Mesenchymal stem cell (in vitro differentiated cells and primary cell): Measurements from ENCODE around the gene MAMDC4.
"Not testable (repeated sequence)": the region's sequence is repeated elsewhere in the genome, so short reads cannot be mapped to it uniquely, and the experiment has no call there.

Experiments
- DNase-seq: peaks from one replicate; pipeline ENCODE4 v3.0.0-alpha.2; 2013
- H2AFZ ChIP-seq: one replicate; pipeline ENCODE4 v1.6.1; 2013; ENCODE audit warnings: low read depth, mild to moderate bottlenecking, control low read depth, inconsistent platforms, low read length, moderate library complexity
- H2AK5ac ChIP-seq: 2 replicates; pipeline ENCODE4 v1.6.1; 2013; ENCODE audit warnings: low read length, moderate library complexity, mild to moderate bottlenecking, inconsistent platforms; ENCODE audit not compliant: severe bottlenecking
- H2BK120ac ChIP-seq: one replicate; pipeline ENCODE4 v1.6.1; 2013; ENCODE audit warnings: low read depth, mild to moderate bottlenecking, inconsistent platforms, low read length, moderate library complexity
- H2BK12ac ChIP-seq, 2 experiments: one replicate each; pipeline ENCODE4 v1.6.1; 2013; ENCODE audit warnings: inconsistent platforms in 2 of 2, low read length in 2 of 2, mild to moderate bottlenecking in 2 of 2, moderate library complexity in 2 of 2, control low read depth in 1 of 2
- H2BK15ac ChIP-seq: one replicate; pipeline ENCODE4 v1.6.1; 2013; ENCODE audit warnings: mild to moderate bottlenecking, low read depth, inconsistent platforms; ENCODE audit not compliant: poor library complexity, severe bottlenecking
- H2BK5ac ChIP-seq: 2 replicates; pipeline ENCODE4 v1.6.1; 2013; ENCODE audit warnings: low read depth, mild to moderate bottlenecking, low read length, control low read depth, inconsistent platforms; ENCODE audit not compliant: poor library complexity, severe bottlenecking
- H3K14ac ChIP-seq, 2 experiments: one replicate each; pipeline ENCODE4 v1.6.1; 2013; ENCODE audit warnings: inconsistent platforms in 2 of 2, low read length in 2 of 2, control low read depth in 1 of 2, mild to moderate bottlenecking in 1 of 2, moderate library complexity in 1 of 2
- H3K18ac ChIP-seq, 2 experiments: one replicate each; pipeline ENCODE4 v1.6.1; 2013; ENCODE audit warnings: inconsistent platforms in 2 of 2, low read length in 2 of 2, control low read depth in 1 of 2, low read depth in 1 of 2, mild to moderate bottlenecking in 1 of 2
- H3K23ac ChIP-seq, 2 experiments: one replicate each; pipeline ENCODE4 v1.6.1; 2013; ENCODE audit warnings: inconsistent platforms in 2 of 2, low read length in 2 of 2, mild to moderate bottlenecking in 2 of 2, moderate library complexity in 2 of 2, control low read depth in 1 of 2
- H3K27ac ChIP-seq: 2 replicates; pipeline ENCODE4 v1.5.1; 2013; ENCODE audit warnings: mild to moderate bottlenecking, moderate library complexity, low read length, control low read depth, inconsistent platforms; ENCODE audit not compliant: poor library complexity, severe bottlenecking
- H3K27me3 ChIP-seq, 2 experiments: 2 replicates each; pipeline versions ENCODE4 v1.6.1 to v1.7.0; 2013; ENCODE audit warnings: low read length in 2 of 2, mild to moderate bottlenecking in 2 of 2, moderate library complexity in 2 of 2, control low read depth in 1 of 2, inconsistent platforms in 1 of 2; ENCODE audit not compliant: control insufficient read depth in 1 of 2, insufficient read depth in 1 of 2
- H3K36me3 ChIP-seq, 2 experiments: 2 replicates each; pipeline versions ENCODE4 v1.6.1 to v1.7.0; 2013; ENCODE audit warnings: low read length in 2 of 2, control low read depth in 1 of 2, inconsistent platforms in 1 of 2, low read depth in 1 of 2, mild to moderate bottlenecking in 1 of 2; ENCODE audit not compliant: insufficient read depth in 2 of 2, control insufficient read depth in 1 of 2
- H3K4ac ChIP-seq, 2 experiments: one replicate each; pipeline ENCODE4 v1.6.1; 2013; ENCODE audit warnings: inconsistent platforms in 2 of 2, low read length in 2 of 2, mild to moderate bottlenecking in 2 of 2, moderate library complexity in 2 of 2, control low read depth in 1 of 2, low read depth in 1 of 2
- H3K4me1 ChIP-seq: 2 replicates; pipeline ENCODE4 v1.6.1; 2013; ENCODE audit warnings: low read depth, low read length, control low read depth; ENCODE audit not compliant: control insufficient read depth, insufficient read depth
- H3K4me2 ChIP-seq: 2 replicates; pipeline ENCODE4 v1.6.1; 2013; ENCODE audit warnings: low read length, mild to moderate bottlenecking, inconsistent platforms; ENCODE audit not compliant: poor library complexity, severe bottlenecking
- H3K4me3 ChIP-seq, 2 experiments: 2 replicates each; pipeline versions ENCODE4 v1.5.1 to v1.7.0; 2013; ENCODE audit warnings: low read length in 2 of 2, mild to moderate bottlenecking in 2 of 2, control low read depth in 1 of 2, low read depth in 1 of 2; ENCODE audit not compliant: insufficient read depth in 1 of 2
- H3K79me1 ChIP-seq: replicated peaks from 2 replicates; pipeline ENCODE4 v1.6.1; 2013; ENCODE audit warnings: mild to moderate bottlenecking, control low read depth, low read length, inconsistent platforms; ENCODE audit not compliant: poor library complexity, severe bottlenecking
- H3K9ac ChIP-seq: 2 replicates; pipeline ENCODE4 v1.7.0; 2013; ENCODE audit warnings: mild to moderate bottlenecking, low read length, moderate library complexity
- H3K9me3 ChIP-seq: 2 replicates; pipeline ENCODE4 v1.7.0; 2013; ENCODE audit warnings: mild to moderate bottlenecking, low read length; ENCODE audit not compliant: control insufficient read depth
- H4K8ac ChIP-seq: one replicate; pipeline ENCODE4 v1.6.1; 2013; ENCODE audit warnings: inconsistent platforms, mild to moderate bottlenecking, low read length, moderate library complexity
- H4K91ac ChIP-seq: one replicate; pipeline ENCODE4 v1.6.1; 2013; ENCODE audit warnings: mild to moderate bottlenecking, low read length, inconsistent platforms
- WGBS: methylation state at CpG from one replicate; pipeline ENCODE4 v1.1.7; 2013; ENCODE audit warnings: mixed read lengths; 5-methylcytosine and 5-hydroxymethylcytosine counted together

The MAMDC4 gene

DNA sequence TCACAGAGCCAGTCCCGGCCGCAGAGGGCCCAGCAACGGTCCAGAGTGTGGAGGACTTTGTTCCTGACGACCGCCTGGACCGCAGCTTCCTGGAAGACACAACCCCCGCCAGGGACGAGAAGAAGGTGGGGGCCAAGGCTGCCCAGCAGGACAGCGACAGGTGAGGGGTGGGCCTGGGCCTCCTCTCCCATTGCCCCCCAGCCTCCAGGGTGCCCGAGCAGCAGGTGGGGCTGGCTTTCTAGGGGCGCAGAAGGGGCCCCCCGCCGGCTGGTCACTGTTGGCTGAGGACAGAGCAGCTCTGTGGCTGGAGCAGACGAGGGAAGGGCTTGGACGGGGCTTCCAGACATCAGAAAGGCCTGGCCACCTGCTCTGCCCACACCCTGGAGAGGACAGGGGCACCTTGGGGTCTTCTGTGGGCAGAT is 14.3 kb upstream of the MAMDC4 start:
- H3K4me1 ChIP-seq, result peaks cover 36% of the 10 kb centered on the region
- not testable (repeated sequence) for H3K4me3 ChIP-seq, H2AFZ ChIP-seq, H3K27ac ChIP-seq, H2BK15ac ChIP-seq, H3K4me2 ChIP-seq, DNase-seq, H3K4ac ChIP-seq, H3K14ac ChIP-seq, H3K23ac ChIP-seq, H2AK5ac ChIP-seq, H3K9ac ChIP-seq, H4K8ac ChIP-seq, H3K18ac ChIP-seq, H3K27me3 ChIP-seq, H3K79me1 ChIP-seq, H2BK120ac ChIP-seq, H2BK5ac ChIP-seq, H2BK12ac ChIP-seq, H4K91ac ChIP-seq, H3K9me3 ChIP-seq
- H3K36me3 ChIP-seq, result peaks cover 20 to 63% of the 10 kb centered on the region in 2 experiments
- WGBS, result 94% methylated on average over 15 of the region's 15 CpGs

DNA sequence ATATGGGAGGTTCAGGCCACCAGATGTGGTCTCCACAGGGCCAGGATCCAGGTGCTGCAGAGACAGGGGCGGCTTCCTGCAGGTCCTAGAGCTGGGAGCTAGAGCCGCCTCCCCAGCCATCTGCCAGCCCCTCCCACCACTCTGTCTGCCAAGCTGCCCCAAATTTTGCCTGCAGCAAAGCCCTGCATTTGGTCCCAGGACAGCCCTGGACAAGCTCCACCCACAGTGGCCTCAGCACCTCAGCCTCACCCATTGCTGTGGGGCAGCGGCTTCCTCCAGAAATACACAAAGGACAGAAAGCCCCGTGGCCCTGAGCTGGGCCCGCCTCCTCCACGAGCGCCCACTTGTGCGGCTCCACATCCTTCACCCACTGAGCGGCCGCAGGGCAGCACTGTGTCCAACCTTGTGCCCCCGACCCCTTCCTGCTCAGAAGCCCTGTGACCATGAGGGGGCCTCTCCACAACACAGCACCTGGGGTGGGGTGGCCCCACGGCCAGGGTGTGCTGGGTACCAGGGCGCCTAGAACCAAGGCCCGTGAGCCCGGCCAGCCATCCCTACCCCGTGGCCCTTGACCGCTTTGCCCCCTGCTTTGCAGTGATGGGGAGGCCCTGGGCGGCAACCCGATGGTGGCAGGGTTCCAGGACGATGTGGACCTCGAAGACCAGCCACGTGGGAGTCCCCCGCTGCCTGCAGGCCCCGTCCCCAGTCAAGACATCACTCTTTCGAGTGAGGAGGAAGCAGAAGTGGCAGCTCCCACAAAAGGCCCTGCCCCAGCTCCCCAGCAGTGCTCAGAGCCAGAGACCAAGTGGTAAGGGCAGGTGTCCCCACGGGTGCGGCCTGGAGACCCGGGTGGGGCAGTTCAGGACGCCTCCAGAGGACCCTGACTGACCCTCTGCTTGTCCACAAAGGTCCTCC is 13.6 kb upstream of the MAMDC4 start:
- H3K36me3 ChIP-seq, result peaks cover 20 to 59% of the 10 kb centered on the region in 2 experiments
- no peak overlapping the region for H3K23ac ChIP-seq
- no peak overlapping the region for H3K4ac ChIP-seq
- no peak overlapping the region for H3K4me2 ChIP-seq
- H2BK15ac ChIP-seq, result no peak overlapping the region
- H4K8ac ChIP-seq, result no peak overlapping the region
- no peak overlapping the region for H2BK5ac ChIP-seq
- H3K9ac ChIP-seq, result no peak overlapping the region
- no peak overlapping the region for H2BK120ac ChIP-seq
- H3K4me1 ChIP-seq, result peaks cover 41% of the 10 kb centered on the region
- no peak overlapping the region for H2BK12ac ChIP-seq
- H3K18ac ChIP-seq, result no peak overlapping the region
- no peak overlapping the region for H4K91ac ChIP-seq
- 91% methylated on average over 28 of the region's 29 CpGs for WGBS
- H2AFZ ChIP-seq, result no peak overlapping the region
- no peak overlapping the region for H2AK5ac ChIP-seq
- peaks cover 0 to 4% of the 10 kb centered on the region in 2 experiments for H3K27me3 ChIP-seq
- H3K14ac ChIP-seq, result no peak overlapping the region
- no peaks in the 10 kb centered on the region for H3K9me3 ChIP-seq
- no peak for DNase-seq
- no peak overlapping the region for H3K4me3 ChIP-seq
- no peak overlapping the region for H3K27ac ChIP-seq
- H3K79me1 ChIP-seq, result peaks cover 8% of the 10 kb centered on the region

DNA sequence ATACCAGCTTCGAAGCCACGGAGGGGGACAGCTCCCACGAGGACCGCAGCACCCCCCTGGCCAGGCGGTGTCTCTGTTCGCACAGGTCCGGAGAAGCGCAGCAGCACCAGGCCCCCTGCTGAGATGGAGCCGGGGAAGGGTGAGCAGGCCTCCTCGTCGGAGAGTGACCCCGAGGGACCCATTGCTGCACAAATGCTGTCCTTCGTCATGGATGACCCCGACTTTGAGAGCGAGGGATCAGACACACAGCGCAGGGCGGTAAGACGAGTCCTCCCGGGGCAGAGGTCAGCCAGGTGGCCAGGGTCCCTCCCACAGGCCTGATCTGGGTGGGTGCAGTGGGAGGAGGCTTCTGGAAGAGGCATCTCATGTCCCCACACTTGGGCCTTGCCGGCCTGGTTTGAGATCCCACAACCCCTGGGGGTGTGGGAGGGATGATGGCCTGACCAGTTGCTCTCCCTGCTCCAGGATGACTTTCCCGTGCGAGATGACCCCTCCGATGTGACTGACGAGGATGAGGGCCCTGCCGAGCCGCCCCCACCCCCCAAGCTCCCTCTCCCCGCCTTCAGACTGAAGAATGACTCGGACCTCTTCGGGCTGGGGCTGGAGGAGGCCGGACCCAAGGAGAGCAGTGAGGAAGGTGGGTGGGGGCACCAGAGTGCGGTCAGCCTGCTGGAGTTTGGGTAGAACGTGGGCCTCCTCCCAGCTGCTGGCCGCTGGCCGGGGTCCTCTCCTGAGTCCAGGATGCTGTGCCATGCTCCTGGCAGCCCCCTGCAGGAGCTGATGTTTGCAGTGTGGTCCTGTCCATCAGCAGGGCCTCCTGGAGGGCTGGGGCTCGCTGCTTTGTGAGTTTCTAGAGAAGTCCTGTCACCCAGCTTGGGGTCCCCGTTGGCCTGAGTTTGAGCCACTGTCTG is 12.7 kb upstream of the MAMDC4 start:
- H4K91ac ChIP-seq, result no peak overlapping the region
- H2BK5ac ChIP-seq, result no peak overlapping the region
- no peak overlapping the region for H2BK12ac ChIP-seq
- peaks cover 7% of the 10 kb centered on the region for H3K79me1 ChIP-seq
- H3K9ac ChIP-seq, result no peak overlapping the region
- H2BK15ac ChIP-seq, result no peak overlapping the region
- DNase-seq, result no peak
- H2AK5ac ChIP-seq, result peak overlapping the region; percentile 1
- no peak overlapping the region for H4K8ac ChIP-seq
- WGBS, result 91% methylated on average over 34 of the region's 36 CpGs
- H3K4me2 ChIP-seq, result no peak overlapping the region
- no peak overlapping the region for H3K18ac ChIP-seq
- no peak overlapping the region for H2AFZ ChIP-seq
- H3K36me3 ChIP-seq, result peaks cover 12 to 62% of the 10 kb centered on the region in 2 experiments
- peaks cover 45% of the 10 kb centered on the region for H3K4me1 ChIP-seq
- no peak overlapping the region for H3K4me3 ChIP-seq
- H3K23ac ChIP-seq, result no peak overlapping the region
- H3K27ac ChIP-seq, result peak overlapping the region; percentile 0
- H2BK120ac ChIP-seq, result no peak overlapping the region
- no peak overlapping the region for H3K4ac ChIP-seq
- no peak overlapping the region for H3K14ac ChIP-seq
- H3K9me3 ChIP-seq, result no peaks in the 10 kb centered on the region
- peaks cover 0 to 4% of the 10 kb centered on the region in 2 experiments for H3K27me3 ChIP-seq
